ENCODE results near the gene ASAP3. TPM values are rescaled to one million over a fixed set of nuclear protein-coding genes. Genes with fewer than 3 reads are reported as not detected.

ASAP3 gene
- total and polyA plus RNA-seq, 9 of the 15 experiments (the other 6 are each of a cell fraction or from before 2014, with no cell fraction given), result 1.7 to 31.2 (median 17.4) TPM

- TF ChIP-seq NFRKB (IDR thresholded peaks at IDR 0.05; ENCODE audit: low read depth) (no peak), ZNF311 (CRISPR knock-in tag; IDR thresholded peaks at IDR 0.05) (no peak), HDAC1 (IDR thresholded peaks at IDR 0.05) (peak in 1 of 2 experiments; percentile 75; a peak in 1 of 4 replicates), ZNF121 (CRISPR knock-in tag; conservative IDR thresholded peaks at IDR 0.05) (no peak), ZBTB17 (CRISPR knock-in tag; IDR thresholded peaks at IDR 0.05) (no peak), ELK3 (CRISPR knock-in tag; IDR thresholded peaks at IDR 0.05) (no peak), ETS1 (conservative IDR thresholded peaks at IDR 0.05; ENCODE audit: control insufficient read depth, low read depth, low read length) (no peak), CHD1 (IDR thresholded peaks at IDR 0.05; ENCODE audit: low read length) (no peak), ERF (CRISPR knock-in tag; IDR thresholded peaks at IDR 0.05) (no peak), ZNF507 (tag; conservative IDR thresholded peaks at IDR 0.05) (no peak), CAMTA2 (CRISPR knock-in tag; conservative IDR thresholded peaks at IDR 0.05) (no peak), ZNF232 (CRISPR knock-in tag; IDR thresholded peaks at IDR 0.05) (no peak), XRCC4 (IDR thresholded peaks at IDR 0.05; ENCODE audit: extremely low read depth, insufficient read depth, insufficient read length) (no peak), PHF8 (IDR thresholded peaks at IDR 0.05; ENCODE audit: borderline replicate concordance, low read length) (peak; percentile 32; the same call in 1 of the 2 replicates), HDAC3 (IDR thresholded peaks at IDR 0.05; ENCODE audit: borderline replicate concordance, partially characterized antibody) (no peak), PRDM10 (IDR thresholded peaks at IDR 0.05; ENCODE audit: partially characterized antibody) (peak; percentile 51), SNIP1 (IDR thresholded peaks at IDR 0.05; ENCODE audit: low read depth) (no peak), ZNF655 (CRISPR knock-in tag; IDR thresholded peaks at IDR 0.05) (no peak)
Measured at GRCh38 chr1:23478896-23479665, 4.9 kb downstream of the ASAP3 start (continued).
